LNCaP clone FGC (cell line): ENCODE results near the gene TRIOBP.
"Not testable (repeated sequence)": the region's sequence is repeated elsewhere in the genome, so short reads cannot be mapped to it uniquely, and the experiment has no call there.

ENCODE experiments used
- DNase-seq: peaks from one replicate; pipeline ENCODE4 v3.0.0-alpha.2; 2011; ENCODE audit warnings: low read depth
- H3K4me3 ChIP-seq: 2 replicates; pipeline ENCODE4 v1.5.1; 2011; ENCODE audit warnings: mild to moderate bottlenecking, low read depth, low read length, control low read depth
- CTCF ChIP-seq: IDR thresholded peaks from 2 replicates; pipeline ENCODE4 v1.5.1; 2012; ENCODE audit warnings: mild to moderate bottlenecking; ENCODE audit not compliant: control insufficient read depth, insufficient read depth; ENCODE audit errors: extremely low read depth

TRIOBP gene

GRCh38 chr22:37710675-37711074, 13.8 kb downstream of the TRIOBP start:
- TF ChIP-seq CTCF, result no peak
- DNase-seq, result no peak
- H3K4me3 ChIP-seq, result no peak overlapping the region

- no peak for TF ChIP-seq CTCF
- DNase-seq, result no peak
- H3K4me3 ChIP-seq, result no peak overlapping the region
Observed at GRCh38 chr22:37711490-37711889, 14.6 kb downstream of the TRIOBP start.

GRCh38 chr22:37713761-37714160, 16.9 kb downstream of the TRIOBP start:
- no peak for TF ChIP-seq CTCF

GRCh38 chr22:37714634-37715033, 17.8 kb downstream of the TRIOBP start:
- no peak for TF ChIP-seq CTCF
- DNase-seq, result no peak
- H3K4me3 ChIP-seq, result no peak overlapping the region

More at GRCh38 chr22:37713761-37714160, 16.9 kb downstream of the TRIOBP start:
- no peak for DNase-seq
- no peak overlapping the region for H3K4me3 ChIP-seq

- no peak overlapping the region for H3K4me3 ChIP-seq
- no peak for DNase-seq
- no peak for TF ChIP-seq CTCF
Observed at GRCh38 chr22:37715760-37716159, 18.9 kb downstream of the TRIOBP start.

GRCh38 chr22:37716708-37717107, 19.9 kb downstream of the TRIOBP start:
- DNase-seq, result no peak
- no peak overlapping the region for H3K4me3 ChIP-seq
- TF ChIP-seq CTCF, result no peak

GRCh38 chr22:37717235-37717634, 20.4 kb downstream of the TRIOBP start:
- DNase-seq, result not testable (repeated sequence)

GRCh38 chr22:37717746-37718305, 21.0 kb downstream of the TRIOBP start:
- DNase-seq, H3K4me3 ChIP-seq: not testable (repeated sequence)

More at GRCh38 chr22:37717235-37717634, 20.4 kb downstream of the TRIOBP start:
- H3K4me3 ChIP-seq, result not testable (repeated sequence)
